ENCODE results near the gene LMNTD1.
"Not testable (repeated sequence)": the region's sequence is repeated elsewhere in the genome, so short reads cannot be mapped to it uniquely, and the experiment has no call there.

The LMNTD1 gene

DNA sequence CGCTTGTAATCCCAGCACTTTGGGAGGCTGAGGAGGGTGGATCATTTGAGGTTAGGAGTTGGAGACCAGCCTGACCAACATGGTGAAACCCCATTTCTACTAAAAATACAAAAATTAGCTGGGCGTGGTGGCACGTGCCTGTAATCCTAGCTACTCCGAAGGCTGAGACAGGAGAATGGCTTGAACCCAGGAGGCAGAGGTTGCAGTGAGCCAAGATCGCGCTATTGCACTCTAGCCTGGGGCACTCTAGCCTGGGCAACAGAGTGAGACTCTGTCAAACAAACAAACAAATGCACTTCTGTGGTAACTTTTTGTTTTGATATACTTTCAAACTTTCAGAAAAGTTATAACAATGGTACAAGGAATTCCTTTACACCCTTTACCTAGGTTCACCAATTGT is 126.3 kb downstream of the LMNTD1 start:
- not testable (repeated sequence) for DNase-seq

All from fibroblast of skin of right biceps (primary cell).